Panc1 (cell line): ENCODE results near the gene AGTR1. TPM values are rescaled to one million over a fixed set of nuclear protein-coding genes. Genes with fewer than 3 reads are reported as not detected.

ENCODE experiments used
- ATAC-seq: fragments of 200-7000 bp; cut with Tn5 transposase; 2 replicates; pipeline ENCODE4 v1.9.1; 2020; ENCODE audit warnings: mild to moderate bottlenecking, moderate library complexity
- BruUV-seq: library from RNA; stranded (reverse); fragments of 400-500 nt; replicated peaks from 2 replicates; lab custom pipeline; 2021; lab: Mats Ljungman, UMichigan
- CTCF ChIA-PET: fragments of 300-600 bp; sonication (Branson Sonifier 250); formaldehyde crosslinking; loops from one replicate; lab custom pipeline; 2022; ENCODE audit warnings: antibody characterized with exemption; lab: Charles Lee
- POLR2A ChIA-PET: fragments of 300-600 bp; sonication (Branson Sonifier 250); formaldehyde crosslinking; loops from one replicate; lab custom pipeline; 2022; ENCODE audit warnings: antibody characterized with exemption; lab: Charles Lee
- DNase-seq: peaks from one replicate; pipeline ENCODE4 v3.0.0-alpha.2; 2010; ENCODE audit warnings: low read depth, low spot score
- H3K27ac ChIP-seq: 2 replicates; pipeline ENCODE4 v1.5.1; 2011; ENCODE audit warnings: mild to moderate bottlenecking, low read length, inconsistent platforms
- H3K27me3 ChIP-seq: fragments of 200-500 bp; sonication (Bioruptor generic); 2 replicates; pipeline ENCODE4 v1.6.0; 2014; ENCODE audit warnings: low read length, inconsistent platforms; ENCODE audit not compliant: control insufficient read depth, insufficient read depth
- H3K36me3 ChIP-seq: fragments of 200-500 bp; sonication (Bioruptor generic); 2 replicates; pipeline ENCODE4 v1.5.1; 2014; ENCODE audit warnings: inconsistent platforms, mild to moderate bottlenecking, low read length, moderate library complexity; ENCODE audit not compliant: control insufficient read depth, insufficient read depth
- H3K4me1 ChIP-seq: 2 replicates; pipeline ENCODE4 v1.5.1; 2011; ENCODE audit warnings: inconsistent platforms, mild to moderate bottlenecking, low read length, moderate library complexity; ENCODE audit not compliant: control insufficient read depth, insufficient read depth
- H3K4me3 ChIP-seq, 2 experiments: 2 replicates each; pipeline ENCODE4 v1.5.1; 2011 to 2012; ENCODE audit warnings: low read depth in 2 of 2, low read length in 2 of 2, mild to moderate bottlenecking in 2 of 2, inconsistent platforms in 1 of 2, moderate library complexity in 1 of 2
- H3K9me3 ChIP-seq: fragments of 200-500 bp; sonication (Bioruptor generic); 2 replicates; pipeline ENCODE4 v1.5.1; 2014; ENCODE audit warnings: low read depth, mild to moderate bottlenecking, inconsistent platforms, low read length, moderate library complexity; ENCODE audit not compliant: control insufficient read depth, insufficient read depth
- CTCF ChIP-seq: fragments of 450-650 bp; IDR thresholded peaks from 2 replicates; pipeline ENCODE4 v1.5.1; 2017; ENCODE audit warnings: mild to moderate bottlenecking
- POLR2AphosphoS5 ChIP-seq: IDR thresholded peaks from 2 replicates; pipeline ENCODE4 v1.6.1; 2012; ENCODE audit warnings: mild to moderate bottlenecking, low read depth, low read length, moderate library complexity
- SIN3A ChIP-seq: IDR thresholded peaks from 2 replicates; pipeline ENCODE4 v1.6.1; 2012; ENCODE audit warnings: low read depth, mild to moderate bottlenecking, low read length, moderate library complexity, borderline replicate concordance; ENCODE audit not compliant: insufficient read depth
- TCF7L2 ChIP-seq: IDR thresholded peaks from 2 replicates; pipeline ENCODE4 v1.6.1; 2011; ENCODE audit warnings: mild to moderate bottlenecking, low read depth, low read length, inconsistent platforms
- in situ Hi-C: cut with HindIII; loops from 2 replicates; pipeline ENCODE4 v1.10.0; 2016; ENCODE audit warnings: low sequenced_read_pairs, low pct_unique_long_range_greater_than_20kb
- intact Hi-C: fragments of 100-400 bp; cut with micrococcal nuclease; formaldehyde crosslinking; loops from one replicate; pipeline ENCODE4 v1.10.0; 2022; ENCODE audit not compliant: unreplicated experiment
- total RNA-seq: library from RNA; stranded (reverse); gene quantifications from one replicate; pipeline ENCODE4 v1.2.1, GENCODE V29; 2021; ENCODE audit not compliant: unreplicated experiment
- TF ChIP-seq, protein P1 (sequence below), 2 experiments: IDR thresholded peaks; 2 replicates each; pipeline ENCODE4 v1.6.1; 2011 to 2012; ENCODE audit warnings: low read depth in 2 of 2, control low read depth in 1 of 2, low read length in 1 of 2, mild to moderate bottlenecking in 1 of 2, moderate library complexity in 1 of 2; ENCODE audit not compliant: insufficient read depth in 1 of 2

Gene AGTR1
- total RNA-seq, 1 experiment from 2014 or later: 0.28 TPM

- CTCF ChIA-PET: no interaction called here
- in situ Hi-C loops: no loop called here
- TF ChIP-seq SIN3A (no peak), CTCF (no peak), TCF7L2 (no peak), POLR2AphosphoS5 (no peak)
- TF ChIP-seq, protein P1, sequence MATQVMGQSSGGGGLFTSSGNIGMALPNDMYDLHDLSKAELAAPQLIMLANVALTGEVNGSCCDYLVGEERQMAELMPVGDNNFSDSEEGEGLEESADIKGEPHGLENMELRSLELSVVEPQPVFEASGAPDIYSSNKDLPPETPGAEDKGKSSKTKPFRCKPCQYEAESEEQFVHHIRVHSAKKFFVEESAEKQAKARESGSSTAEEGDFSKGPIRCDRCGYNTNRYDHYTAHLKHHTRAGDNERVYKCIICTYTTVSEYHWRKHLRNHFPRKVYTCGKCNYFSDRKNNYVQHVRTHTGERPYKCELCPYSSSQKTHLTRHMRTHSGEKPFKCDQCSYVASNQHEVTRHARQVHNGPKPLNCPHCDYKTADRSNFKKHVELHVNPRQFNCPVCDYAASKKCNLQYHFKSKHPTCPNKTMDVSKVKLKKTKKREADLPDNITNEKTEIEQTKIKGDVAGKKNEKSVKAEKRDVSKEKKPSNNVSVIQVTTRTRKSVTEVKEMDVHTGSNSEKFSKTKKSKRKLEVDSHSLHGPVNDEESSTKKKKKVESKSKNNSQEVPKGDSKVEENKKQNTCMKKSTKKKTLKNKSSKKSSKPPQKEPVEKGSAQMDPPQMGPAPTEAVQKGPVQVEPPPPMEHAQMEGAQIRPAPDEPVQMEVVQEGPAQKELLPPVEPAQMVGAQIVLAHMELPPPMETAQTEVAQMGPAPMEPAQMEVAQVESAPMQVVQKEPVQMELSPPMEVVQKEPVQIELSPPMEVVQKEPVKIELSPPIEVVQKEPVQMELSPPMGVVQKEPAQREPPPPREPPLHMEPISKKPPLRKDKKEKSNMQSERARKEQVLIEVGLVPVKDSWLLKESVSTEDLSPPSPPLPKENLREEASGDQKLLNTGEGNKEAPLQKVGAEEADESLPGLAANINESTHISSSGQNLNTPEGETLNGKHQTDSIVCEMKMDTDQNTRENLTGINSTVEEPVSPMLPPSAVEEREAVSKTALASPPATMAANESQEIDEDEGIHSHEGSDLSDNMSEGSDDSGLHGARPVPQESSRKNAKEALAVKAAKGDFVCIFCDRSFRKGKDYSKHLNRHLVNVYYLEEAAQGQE (IDR thresholded peaks at IDR 0.05; ENCODE audit: insufficient read depth in 1 of 2, low read depth in 2 of 2, low read length in 1 of 2): no peak
- BruUV-seq: no TSS peak
- intact Hi-C loops: no loop called here
- Histone ChIP-seq H3K9me3 (no peaks in the 10 kb centered on the region), H3K4me3 (no peak overlapping the region), H3K27me3 (peaks cover 10% of the 10 kb centered on the region), H3K4me1 (no peaks in the 10 kb centered on the region), H3K36me3 (no peaks in the 10 kb centered on the region), H3K27ac (no peak overlapping the region)
- POLR2A ChIA-PET: no interaction called here
- DNase-seq (no peak), ATAC-seq (no peak)
Measured at GRCh38 chr3:148756311-148756710, 58.6 kb downstream of the AGTR1 start.

GRCh38 chr3:148757238-148758215, 59.8 kb downstream of the AGTR1 start:
- CTCF ChIA-PET: no interaction called here
- ATAC-seq (no peak), DNase-seq (no peak)
- Histone ChIP-seq H3K4me3 (no peak overlapping the region), H3K27ac (no peak overlapping the region), H3K9me3 (no peaks in the 10 kb centered on the region), H3K36me3 (no peaks in the 10 kb centered on the region), H3K4me1 (no peaks in the 10 kb centered on the region), H3K27me3 (peaks cover 10% of the 10 kb centered on the region)
- POLR2A ChIA-PET: no interaction called here
- BruUV-seq: no TSS peak
- intact Hi-C loops: no loop called here
- in situ Hi-C loops: no loop called here
- TF ChIP-seq, protein P1 (IDR thresholded peaks at IDR 0.05; ENCODE audit: insufficient read depth in 1 of 2, low read depth in 2 of 2, low read length in 1 of 2): no peak
- TF ChIP-seq CTCF (no peak), POLR2AphosphoS5 (no peak), SIN3A (no peak), TCF7L2 (no peak)
